ENCODE measurements around the gene HSD11B2.

Gene HSD11B2

GRCh38 chr16:67397812-67398545 lies 32.9 kb upstream of the HSD11B2 start:
- H3K4me3 ChIP-seq (ENCODE audit: low read depth, low read length): no peak overlapping the region
- TF ChIP-seq CTCF (conservative IDR thresholded peaks at IDR 0.05; ENCODE audit: low read depth, low read length): no peak
- DNase-seq (ENCODE audit: low read depth): no peak

- DNase-seq (ENCODE audit: low read depth): no peak
- no peak for TF ChIP-seq CTCF (conservative IDR thresholded peaks at IDR 0.05; ENCODE audit: low read depth, low read length)
- H3K4me3 ChIP-seq (ENCODE audit: low read depth, low read length): no peak overlapping the region
These were observed 32.2 kb upstream of the HSD11B2 start for GRCh38 chr16:67398546-67399217.

GRCh38 chr16:67399218-67399733 lies 31.6 kb upstream of the HSD11B2 start:
- H3K4me3 ChIP-seq (ENCODE audit: low read depth, low read length): no peak overlapping the region
- TF ChIP-seq CTCF (conservative IDR thresholded peaks at IDR 0.05; ENCODE audit: low read depth, low read length): peak; percentile 71
- no peak for DNase-seq (ENCODE audit: low read depth)

- H3K4me3 ChIP-seq (ENCODE audit: low read depth, low read length): no peak overlapping the region
- TF ChIP-seq CTCF (conservative IDR thresholded peaks at IDR 0.05; ENCODE audit: low read depth, low read length): no peak
- no peak for DNase-seq (ENCODE audit: low read depth)
These were observed 30.9 kb upstream of the HSD11B2 start for GRCh38 chr16:67399749-67400704.

- DNase-seq (ENCODE audit: low read depth): no peak
- no peak overlapping the region for H3K4me3 ChIP-seq (ENCODE audit: low read depth, low read length)
- TF ChIP-seq CTCF (conservative IDR thresholded peaks at IDR 0.05; ENCODE audit: low read depth, low read length): no peak
These were observed 30.0 kb upstream of the HSD11B2 start for GRCh38 chr16:67400901-67401300.

- no peak for DNase-seq (ENCODE audit: low read depth)
- no peak overlapping the region for H3K4me3 ChIP-seq (ENCODE audit: low read depth, low read length)
- TF ChIP-seq CTCF (conservative IDR thresholded peaks at IDR 0.05; ENCODE audit: low read depth, low read length): no peak
These were observed 26.9 kb upstream of the HSD11B2 start for GRCh38 chr16:67403976-67404555.

All from choroid plexus epithelial cell (primary cell).